HG02763 (cell line): Measurements from ENCODE around the gene DDX54.
"Not testable (repeated sequence)": the region's sequence is repeated elsewhere in the genome, so short reads cannot be mapped to it uniquely, and the experiment has no call there.

Experiments
- ATAC-seq: cut with Tn5 transposase; IDR thresholded peaks from one replicate; pipeline ENCODE4 v1.9.1; 2021; ENCODE audit warnings: mild to moderate bottlenecking, moderate library complexity; ENCODE audit not compliant: unreplicated experiment

DDX54 gene

DNA sequence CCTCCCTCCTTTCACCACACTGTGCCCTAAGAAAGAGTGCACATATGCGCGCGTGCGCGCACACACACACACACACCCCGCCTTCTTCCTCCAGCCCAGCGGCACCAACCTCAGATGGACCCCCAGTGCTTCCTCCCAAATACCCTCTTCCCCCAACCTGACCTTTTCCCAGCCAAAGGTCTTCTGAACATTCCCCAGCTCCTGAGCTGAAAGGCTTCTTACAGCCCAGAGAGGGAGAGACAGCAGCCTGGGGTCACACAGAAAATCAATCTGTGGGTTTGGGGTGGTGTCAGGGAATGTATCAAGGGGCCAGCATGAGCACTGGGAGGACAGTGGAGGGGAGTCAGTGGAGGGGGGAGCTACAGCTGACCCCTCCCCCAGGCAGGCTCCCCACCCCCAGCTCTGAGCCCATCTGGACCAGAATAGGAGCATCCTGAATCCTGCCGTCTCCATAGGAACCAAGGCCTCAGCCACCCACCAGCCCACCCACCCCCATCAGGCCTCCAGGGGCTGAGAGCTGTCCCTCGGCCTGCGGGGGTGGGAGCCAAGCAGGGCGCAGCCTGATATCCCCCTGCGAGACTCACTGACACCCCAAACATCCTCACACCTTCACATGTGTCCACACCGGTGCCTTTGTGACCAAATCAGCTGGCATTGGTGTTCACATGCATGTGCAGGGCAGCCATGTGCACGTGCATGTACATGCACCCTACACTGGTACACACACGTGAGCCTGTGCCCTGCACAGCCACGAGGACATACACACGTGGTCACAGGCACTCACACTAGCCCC lies 55.4 kb downstream of the DDX54 start:
- ATAC-seq: no peak

DNA sequence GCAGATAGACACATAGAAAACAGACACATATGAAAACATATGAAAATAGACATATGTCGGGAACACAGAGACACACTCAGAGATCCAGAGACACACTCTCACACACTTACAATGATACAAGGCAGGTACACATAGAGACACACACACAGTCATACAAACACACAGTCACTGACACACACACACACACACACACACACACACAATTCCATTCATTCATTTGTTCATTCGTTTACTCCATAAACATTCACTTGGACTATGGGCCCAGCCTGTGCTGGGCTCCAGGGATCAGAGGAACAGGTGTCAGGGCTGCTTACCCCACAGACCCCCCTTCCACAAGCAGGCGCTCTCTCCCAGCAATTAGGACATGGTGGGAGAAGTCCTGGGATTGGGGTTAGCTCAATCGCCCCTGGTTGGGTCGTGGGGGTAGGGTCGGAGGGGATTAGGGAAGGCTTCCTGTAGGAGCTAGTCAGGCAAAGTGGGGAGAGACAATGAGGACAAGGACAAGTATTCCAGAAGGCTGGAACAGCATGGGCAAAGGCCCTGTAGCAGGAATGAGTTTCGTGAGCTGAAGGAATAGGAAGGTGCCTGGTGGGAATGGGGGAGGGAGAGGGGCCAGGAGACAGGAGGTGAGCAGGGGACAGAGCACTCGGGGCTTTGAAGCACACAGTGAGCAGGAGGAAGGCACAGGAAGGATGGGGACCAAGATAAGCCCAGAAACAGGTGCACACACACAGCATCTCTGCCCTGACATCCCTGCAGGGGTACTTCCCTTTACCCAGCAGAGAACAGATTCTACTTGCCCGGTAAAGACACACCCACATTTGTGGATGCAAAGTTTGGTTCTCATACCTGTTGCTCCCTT lies 56.2 kb downstream of the DDX54 start:
- no peak for ATAC-seq

DNA sequence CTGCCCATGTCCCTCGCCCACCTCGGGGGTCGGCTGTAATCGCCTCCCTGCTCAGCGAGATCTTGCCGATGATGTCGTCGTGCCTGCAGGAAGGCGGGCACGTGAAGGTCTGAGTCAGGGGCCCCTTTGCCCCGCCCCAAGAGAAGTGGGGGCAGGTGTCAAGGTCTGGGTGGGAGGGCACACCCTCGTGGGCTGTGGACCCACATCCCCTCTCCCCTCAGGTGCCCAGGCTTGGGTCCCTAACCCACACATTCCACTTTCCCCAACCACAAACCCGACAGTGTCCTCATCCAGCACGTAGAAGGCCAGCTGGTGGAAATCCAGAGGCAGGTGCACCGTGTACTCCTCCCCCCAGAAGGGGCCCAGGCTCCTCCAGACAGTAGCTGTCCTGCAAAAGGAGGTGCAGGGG lies 57.5 kb downstream of the DDX54 start:
- ATAC-seq: no peak

DNA sequence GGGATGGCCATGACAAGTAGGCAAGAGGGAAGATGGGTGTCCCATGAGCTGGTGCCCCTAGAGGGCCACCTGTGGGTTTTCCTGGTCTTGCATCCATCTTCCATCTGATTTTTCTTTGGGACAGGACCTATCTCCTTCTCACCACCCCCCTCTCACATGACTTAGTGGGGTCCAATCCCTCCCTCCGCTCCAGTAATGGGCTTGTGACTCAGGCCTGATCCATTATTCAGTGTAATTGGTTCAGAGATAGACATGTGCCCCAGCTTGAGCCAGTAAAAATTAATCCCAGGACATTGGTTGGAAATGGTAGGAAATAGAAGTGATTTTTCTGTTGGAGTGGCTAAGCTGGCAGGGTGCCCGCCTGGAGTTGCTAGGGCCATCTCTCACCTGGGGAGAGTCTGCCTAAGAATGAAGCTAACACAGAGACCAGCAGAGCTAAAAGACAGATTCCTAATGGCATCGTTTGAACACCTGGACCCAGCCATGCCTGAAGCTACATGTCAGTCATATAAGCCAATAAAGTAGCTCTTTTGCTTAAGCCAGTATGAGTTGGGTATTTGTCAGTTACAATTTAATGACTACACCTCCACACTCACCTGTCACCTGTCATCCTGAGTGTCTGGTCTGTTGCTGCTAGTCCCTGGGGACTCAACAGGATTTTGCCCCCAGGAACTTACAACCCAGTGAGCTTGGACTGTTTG lies 64.5 kb downstream of the DDX54 start:
- ATAC-seq: no peak

DNA sequence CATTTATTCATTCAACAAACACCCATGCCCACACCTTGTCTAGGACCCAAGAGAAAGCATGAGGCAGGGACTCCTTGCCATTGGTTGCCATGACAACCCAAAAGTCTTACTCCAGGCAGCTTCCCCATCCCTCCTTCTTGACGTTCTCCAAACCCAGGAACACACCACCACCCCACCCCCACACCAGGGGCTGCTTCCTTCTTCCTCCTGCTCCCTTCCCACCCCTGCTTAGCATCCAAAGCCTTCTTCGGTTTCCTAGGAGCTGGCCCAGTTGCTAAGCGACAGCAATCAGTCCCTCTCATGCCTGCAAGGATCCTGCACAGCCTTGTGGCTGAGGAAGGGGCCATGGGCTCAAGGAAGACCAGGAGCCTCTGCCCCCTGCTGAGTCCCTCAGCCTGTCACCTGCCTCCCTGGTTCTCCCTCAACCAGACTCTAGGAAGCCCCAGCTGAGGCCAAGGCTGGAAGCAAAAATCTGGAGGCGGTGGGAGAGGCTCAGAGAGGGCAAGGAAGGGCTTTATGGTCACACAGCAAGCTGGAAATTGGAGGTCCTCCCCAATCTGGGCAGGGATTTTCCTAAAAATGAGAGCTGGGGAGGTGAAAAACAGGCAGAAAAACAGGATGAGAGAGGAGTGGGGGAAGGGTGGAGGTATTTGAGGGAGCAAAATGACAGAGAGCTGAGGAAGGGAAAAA lies 65.2 kb downstream of the DDX54 start:
- ATAC-seq: no peak

DNA sequence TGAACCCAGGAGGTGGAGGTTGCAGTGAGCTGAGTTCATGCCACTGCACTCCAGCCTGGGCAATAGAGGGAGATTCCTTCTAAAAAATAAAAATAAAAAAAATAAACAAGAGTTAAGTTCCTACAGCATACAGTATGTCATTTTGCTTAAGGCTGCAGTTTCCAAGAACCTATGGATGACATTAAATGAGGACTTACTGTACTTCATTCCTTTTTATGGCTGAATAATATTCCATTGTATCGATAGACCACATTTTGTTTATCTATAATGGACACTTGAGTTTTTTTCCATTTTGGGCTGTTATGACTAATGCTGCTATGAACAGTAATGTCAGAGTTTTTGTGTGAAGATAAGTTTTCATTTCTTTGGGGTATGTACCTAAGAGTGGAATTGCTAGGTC lies 67.1 kb downstream of the DDX54 start:
- no peak for ATAC-seq

DNA sequence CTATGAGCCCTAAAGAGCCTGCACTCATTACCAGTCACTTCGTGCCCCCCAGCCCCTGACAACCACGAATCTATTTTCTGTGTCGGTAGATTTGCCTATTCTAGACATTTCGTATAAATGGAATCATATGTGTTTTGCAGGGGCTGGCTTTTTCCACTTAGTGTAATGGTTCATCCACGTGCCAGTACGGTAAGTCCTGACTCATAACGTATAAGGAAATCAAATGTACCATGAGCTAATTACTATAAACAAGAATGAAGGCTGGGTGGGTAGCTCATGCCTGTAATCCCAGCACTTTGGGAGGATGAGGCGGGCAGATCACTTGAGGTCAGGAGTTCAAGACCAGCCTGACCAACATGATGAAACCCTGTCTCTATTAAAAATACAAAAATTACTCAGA lies 67.6 kb downstream of the DDX54 start:
- not testable (repeated sequence) for ATAC-seq

DNA sequence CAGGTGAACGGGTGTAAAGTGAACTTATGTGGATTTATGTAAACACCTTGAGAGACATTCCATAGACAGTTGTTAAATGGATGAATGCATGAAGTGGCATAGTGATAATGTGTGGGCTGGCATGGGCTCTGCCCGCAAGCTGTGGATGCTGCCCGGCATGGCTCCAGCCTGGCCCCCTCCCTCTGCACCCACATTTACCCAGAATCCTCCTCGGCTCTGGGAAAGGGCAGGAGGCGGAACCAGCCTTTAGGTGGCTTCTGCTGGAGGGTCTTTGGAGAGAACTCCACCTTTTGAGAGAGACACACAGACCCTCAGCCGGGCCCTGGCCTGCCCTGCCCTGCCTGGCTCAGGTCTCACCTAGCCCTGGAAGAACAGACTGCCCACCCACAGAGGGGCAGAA lies 68.4 kb downstream of the DDX54 start:
- ATAC-seq: no peak

DNA sequence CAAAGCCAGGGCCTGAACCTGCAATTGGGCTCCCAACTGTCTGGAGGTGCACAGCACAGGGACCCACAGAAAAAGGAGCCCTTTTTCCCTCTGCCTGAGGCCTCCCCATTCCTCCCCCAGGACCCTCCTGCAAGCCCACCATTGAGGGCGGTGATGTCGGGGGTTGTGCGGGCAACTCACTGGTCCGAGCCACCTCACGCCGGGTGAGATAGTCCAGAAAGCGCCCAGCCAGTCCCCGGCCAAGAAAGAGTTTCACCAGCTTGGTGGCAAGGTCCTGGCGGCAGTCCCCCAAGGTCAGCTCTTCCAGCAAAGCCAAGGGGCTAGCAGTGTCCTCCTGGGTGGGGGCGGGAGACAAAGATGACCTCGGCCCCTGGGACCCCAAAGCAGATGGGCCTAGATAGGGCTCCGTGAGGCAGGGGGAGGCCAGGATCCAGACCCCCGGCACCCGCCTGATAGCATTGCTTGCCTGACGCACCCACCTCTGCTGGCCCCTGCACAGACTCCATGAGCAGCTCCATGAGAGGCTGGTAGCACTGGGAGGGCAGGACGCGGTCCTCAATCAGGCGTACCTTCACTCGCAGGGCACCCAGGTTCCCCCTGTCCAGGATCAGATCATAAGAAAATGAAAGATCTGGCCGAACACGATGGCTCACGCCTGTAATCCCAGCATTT lies 69.7 kb downstream of the DDX54 start:
- no peak for ATAC-seq

DNA sequence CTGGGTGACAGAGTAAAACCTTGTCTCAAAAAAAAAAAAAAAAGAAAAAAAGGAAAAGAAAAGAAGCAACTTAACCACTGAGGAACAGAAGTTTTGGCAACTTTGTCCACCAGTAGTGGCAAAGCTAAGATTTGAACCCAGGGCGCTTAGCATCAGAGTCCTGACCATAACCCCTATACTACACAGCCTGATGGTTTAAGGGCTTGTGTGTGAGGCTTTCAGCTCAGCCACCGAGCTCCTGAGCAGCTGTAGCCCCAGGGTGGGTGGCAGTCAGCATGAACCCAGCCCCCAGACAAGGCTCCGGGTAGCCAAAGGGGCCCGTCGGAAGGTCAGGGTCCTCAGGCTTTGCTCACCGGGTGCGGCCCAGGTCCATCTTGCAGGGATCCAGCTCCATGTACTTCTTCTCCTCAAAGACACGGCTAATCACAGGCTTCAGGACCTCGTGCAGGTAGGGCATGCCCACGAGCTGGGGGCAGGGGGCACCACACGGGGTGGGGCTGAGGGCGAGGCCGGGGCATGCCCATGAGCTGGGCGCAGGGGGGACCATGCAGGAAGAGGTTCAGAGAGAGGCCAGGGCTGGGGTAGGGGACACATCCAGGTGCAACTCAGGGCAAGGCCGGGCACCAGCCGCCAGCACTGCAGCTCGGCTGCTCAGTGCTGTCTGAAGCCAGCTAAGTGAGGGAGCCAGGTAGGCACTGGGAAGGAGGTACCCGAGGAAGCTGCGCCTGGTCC lies 70.7 kb downstream of the DDX54 start:
- no peak for ATAC-seq

DNA sequence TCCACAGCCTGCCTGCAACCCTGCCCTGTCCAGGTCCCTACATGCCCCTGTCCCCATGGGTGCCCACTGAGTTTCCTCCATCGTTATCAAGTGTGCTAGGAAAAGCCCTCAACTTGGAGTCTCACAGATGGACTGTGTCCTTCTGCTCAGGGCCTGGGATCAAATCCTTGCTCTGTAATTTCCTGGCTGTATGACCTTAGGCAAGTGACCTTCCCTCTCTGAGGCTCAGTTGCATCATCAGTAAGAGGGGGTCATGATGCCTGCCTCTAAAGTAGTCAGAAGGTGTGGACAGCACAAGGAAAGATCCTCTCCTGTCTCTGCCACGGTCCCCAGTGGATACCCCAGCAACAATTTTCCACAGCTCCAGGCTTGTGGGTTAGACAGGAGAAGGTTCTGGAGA lies 71.9 kb downstream of the DDX54 start:
- no peak for ATAC-seq

DNA sequence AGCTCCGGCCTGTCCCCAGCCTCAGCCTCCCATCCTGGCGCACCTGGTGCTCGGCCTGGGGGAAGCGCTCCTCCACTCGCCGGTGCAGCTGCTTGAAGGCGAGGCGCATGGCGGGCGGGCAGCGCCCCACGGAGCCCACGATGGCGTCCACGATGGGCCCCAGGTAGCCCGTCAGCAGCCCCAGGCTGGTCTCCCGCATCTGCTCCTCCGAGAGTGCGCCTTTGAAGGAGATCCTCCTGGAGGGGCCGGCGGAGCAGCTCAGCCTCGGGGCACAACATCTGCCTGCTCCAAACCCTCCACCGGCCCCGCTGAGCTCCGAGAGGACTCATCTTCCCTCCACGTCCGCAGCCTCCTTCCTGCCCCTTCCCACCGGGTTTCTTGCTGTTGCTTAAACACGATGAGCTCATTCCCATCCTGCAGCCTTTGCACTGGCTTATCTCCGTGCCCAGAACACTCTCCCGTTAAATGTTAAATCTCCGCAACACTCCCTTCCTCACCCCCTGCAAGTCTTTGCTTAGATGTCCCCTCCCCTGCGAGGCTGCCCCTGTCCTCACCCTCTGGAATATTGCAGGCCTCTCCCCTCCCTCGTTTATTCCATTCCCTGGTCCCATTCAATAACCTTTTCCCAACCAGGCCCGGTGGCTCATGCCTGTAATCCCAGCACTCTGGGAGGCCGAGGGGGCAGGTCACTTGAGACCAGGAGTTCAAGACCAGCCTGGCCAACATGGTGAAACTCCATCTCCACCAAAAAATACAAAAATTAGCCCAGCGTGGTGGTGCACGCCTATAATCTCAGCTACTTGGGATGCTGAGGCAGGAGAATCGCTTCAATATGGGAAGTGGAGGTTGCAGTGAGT lies 73.0 kb downstream of the DDX54 start:
- ATAC-seq: no peak

DNA sequence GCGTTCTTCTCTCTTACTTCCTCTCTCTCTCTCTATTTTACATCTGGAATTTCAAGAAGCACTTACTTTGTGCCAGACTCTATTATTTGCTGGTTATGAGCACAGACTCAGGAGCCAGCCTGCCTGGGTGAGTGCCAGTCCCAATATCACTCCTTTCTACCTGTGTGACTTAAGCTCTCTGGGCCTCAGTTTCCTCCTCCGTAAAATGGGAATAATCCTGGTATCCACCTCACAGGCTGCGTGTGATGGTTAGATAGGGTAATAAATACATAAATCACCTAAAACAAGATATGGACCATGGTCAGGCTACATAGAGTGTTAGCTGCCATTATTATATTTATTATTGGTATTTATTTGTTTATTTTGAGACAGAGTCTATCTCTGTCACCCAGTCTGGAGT lies 74.0 kb downstream of the DDX54 start:
- no peak for ATAC-seq

DNA sequence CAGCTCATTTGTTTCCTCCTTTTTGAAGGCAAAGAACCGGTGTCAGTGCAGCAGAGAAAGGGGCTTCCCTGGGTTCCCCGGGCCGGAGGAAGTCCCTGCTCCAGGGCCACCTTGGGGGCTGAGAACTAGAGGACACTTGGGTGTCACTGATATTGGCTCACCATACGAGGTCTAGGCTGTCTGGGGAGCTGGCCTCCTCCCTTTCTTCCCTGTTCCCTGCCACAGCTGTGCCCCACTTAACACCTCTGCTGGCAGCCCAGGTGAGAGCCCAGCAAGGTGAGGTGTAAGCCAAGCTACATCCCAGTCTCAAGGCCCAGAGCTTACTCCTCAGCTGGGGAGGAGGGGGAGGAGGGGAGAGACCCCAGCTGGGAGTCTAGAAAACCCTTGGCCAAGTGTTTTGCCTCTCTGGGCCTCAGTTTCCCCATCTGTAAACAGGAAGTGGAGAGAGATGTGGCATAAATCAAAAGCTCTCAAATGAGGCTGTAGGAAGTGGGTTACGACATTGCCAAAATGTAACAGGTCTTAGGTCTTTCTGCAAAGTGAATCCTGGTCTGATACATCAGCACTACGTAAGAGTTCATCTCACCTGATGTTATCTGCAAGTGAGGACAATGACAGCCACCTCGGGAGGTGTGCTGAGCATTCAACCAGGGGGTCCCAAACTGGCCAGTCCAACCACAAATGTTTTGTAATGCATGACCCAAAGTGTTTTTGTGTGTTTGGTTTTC lies 75.2 kb downstream of the DDX54 start:
- no peak for ATAC-seq

DNA sequence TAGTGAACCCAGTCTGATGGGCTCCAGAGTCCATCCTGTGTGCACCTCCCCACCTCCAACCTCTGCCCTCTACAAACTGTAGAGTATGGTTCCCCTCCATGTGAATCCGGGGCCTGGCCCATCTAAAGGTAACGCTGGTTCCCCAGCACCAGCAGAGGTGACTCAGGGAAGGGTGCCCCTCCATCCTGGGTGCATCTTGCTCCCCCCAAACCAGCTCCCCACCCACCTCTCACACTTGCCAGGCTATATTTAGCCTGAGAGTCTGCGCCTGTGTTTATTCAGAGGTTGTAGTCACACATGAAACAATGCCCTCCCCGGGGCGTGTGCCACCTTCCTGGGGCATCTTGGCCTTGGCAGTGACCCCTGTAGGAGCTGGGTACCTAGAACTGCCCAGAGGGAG lies 75.9 kb downstream of the DDX54 start:
- ATAC-seq: no peak

DNA sequence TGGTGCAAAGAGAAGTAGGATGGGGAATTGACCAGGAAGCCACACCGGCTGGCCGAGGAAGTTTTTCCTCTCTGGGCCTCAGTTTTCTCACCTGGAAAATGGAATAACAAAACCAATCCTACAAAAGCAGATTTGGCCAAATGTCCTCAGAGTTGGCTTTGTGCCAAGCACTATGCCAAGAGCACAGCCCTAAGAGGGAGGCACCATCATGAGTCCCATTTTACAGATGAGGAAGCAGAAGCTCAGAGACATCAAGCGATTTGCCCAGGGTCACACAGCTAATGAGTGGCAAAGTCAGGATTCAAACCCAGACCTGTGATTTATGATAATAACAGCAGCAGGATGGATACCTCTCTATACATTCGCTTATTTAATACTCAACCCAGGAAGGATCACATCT lies 77.0 kb downstream of the DDX54 start:
- no peak for ATAC-seq
